DMS153 treated with DMSO at 0.1 percent for 48 hours (cell line): ENCODE measurements around the gene KCNK10.

ENCODE experiments used
- DNase-seq: peaks from one replicate; lab custom pipeline; 2025; ENCODE audit not compliant: unreplicated experiment; lab: John Stamatoyannopoulos, UW

KCNK10 gene

DNA sequence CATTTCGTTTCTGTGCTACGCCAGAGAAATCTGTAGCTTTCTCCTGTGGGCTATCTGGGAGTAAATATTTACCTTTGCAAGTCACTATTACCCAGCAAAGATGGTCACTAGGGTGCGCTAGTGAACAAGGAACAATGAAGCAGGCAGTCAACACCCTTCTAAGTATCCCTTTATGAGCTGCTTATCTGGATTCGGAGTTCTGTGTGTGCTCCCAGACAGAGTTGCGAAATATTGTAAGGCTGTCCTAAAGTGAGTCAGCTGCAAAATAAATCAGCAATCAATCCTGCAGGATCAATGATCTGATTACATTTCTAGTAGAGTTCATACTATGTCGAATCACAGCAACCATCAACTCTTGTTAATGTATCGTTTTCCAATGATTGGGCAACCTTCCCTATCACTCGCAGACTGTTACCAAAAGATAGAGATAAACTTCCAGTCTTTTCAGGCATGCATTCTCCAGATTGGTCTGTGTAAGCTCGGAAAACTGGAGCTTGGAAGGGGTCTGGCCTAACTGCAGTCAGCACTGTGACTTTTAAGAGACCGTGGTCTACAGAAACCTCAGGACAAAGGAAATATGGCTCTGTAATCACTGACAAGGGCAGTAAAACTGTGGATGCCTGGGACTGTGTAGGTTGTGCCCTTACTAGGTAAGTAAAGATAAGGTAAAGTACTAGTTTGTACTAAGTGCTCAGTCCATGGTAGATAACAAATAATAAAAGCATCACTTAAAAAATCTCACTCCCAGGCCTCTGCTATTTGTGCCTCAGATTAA, 133.5 kb downstream of the KCNK10 start:
- DNase-seq: peak; percentile 88

DNA sequence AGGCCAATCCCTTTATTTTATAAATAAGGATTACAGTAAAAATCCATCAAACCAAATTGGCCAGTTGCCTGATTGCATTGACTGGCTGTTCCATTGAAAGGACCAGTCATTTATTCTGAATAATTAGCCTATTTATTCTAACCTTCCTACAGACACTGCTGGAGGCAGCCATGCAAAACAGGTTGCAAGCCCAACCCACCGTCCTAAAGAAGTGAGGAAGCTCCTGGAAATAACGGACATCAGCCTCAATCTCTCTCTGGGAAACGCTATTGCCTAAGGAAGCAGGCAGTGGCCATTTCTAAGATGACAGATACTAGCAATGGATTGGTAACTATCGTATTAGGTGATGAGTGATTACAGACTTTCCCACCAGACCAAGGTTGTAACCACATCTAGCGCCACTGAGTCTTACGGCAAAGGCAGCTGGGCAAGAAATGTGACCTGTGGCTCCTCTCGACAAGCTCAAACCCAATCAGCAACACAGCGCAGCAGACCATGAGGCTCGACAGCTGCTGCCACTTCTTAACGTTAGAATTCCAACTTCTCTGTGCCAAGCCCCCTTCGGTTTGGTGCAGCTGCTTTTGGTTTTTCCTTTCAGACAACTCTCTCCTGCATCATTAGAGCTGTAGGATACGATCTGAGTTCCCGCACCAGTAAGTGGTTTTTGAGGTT, 134.2 kb downstream of the KCNK10 start:
- DNase-seq: no peak

DNA sequence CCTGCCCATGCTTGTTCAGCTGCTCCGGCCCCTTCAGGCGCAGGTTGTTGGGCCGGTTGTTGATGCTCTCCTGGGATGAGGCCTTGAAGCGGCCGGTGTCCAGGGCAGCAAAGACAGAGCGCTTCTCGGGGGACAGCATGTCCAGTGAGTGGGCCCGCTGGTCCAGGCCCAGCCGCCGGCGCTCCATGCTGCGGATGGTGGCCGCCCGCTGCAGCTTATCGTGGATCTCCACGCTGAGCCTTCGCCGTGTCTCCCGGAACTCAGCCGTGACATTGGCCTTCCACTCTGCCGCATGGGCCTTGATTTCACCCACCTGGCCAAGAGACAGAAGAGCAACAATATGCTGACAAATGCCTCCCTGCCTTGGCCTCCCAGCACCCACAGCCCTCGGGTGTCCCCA, 137.2 kb downstream of the KCNK10 start:
- no peak for DNase-seq

DNA sequence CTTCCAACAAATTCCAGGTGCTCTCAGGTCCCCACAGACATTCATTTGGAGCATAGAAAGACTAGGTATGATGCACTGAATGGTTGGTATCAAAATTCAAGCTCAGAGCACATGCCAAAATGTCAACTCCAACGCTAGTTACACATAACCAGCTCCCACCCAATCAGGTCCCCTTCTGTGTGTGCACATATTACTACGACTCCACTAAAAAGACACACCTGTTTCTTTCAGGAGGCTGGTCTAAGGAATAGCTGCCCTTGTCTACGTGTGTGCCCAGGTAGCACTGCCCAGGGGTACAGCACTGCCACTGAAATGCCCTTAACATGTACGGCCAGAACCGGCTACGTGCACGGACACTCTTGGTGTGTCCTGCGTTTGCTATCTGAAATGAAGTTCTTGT, 138.1 kb downstream of the KCNK10 start:
- no peak for DNase-seq

DNA sequence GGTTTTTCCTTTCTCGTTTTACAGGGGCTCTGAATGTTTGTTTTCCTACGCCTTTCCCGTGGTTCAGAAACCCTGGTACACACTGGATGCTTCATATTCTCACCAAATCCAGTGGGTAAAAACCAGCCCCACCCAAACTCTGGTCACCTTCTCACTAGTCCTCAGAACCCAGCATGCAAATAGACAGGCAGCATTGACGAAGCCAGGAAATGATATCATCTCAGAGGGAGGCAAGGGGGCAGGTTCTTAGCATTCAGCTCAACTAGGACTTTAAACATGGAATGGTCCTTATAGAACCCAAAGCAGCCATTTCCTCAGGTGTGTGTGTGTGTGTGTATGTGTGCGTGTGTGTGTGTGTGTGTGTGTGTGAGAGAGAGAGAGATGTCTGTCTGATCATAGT, 142.0 kb downstream of the KCNK10 start:
- DNase-seq: no peak

DNA sequence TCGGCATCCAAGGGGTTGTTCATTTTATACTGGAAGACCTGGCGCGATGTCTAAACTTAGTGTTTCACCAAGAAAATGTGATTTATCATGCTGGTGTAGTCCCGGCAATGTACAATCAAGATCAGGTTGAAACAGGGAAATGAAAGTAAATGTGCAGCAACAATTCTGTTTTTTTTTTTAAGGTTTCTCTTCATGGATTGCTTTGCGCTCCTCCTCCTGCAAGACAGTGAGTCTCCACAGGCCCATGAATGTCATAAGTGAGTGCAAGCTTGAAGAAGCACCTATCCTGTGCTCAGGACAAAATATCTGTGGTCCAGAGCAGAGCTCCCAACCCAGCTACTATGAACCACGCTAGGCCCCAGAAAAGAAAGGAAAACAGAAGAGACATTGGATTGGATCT, 143.4 kb downstream of the KCNK10 start:
- no peak for DNase-seq

DNA sequence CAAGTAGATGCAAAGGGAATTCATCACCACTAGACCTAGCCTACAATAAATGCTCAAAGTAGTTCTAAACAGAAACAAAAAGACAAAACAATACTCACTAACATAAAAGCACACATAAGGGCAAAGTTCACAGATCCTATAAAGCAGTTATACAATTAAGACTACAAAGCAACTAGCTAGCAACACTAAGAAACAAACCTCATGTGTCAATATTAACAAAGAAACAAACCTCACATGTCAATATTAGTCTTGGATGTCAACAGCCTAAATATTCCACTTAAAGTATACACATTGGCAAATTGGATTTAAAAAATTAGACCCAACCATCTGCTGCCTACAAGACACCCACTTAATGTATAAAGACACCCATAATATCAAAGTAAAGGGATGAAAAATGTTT, 152.7 kb downstream of the KCNK10 start:
- DNase-seq: no peak

DNA sequence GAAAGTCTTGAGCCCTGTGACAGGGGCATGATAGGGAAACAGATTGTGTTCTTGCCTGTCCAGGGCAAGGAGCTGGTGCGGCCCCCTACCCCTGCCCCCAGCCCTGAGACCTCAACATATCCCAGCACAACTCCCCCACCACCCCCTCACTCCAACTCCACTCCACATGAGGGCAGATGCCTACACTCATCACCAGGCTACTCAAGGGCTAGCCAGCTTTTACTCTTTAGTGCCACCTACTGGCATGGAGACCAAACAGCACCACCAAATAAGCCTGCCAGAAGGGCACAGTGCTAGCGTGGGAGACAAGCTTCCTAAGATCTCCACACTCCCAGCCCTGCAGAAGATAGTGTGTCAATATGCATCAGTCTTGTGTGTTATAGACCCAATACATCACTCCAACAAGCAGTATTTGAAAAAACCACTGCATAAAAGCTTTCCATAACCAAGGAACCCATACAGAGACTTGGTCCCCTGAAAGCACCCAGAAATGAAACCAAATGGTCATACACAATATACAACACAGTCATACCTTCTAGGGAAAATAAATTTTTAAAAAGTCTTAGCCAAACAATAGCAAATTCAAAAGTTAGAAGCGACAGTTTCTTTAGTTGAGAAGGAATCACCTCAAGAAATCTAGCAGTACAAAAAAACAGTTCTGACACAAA, 154.4 kb downstream of the KCNK10 start:
- no peak for DNase-seq

DNA sequence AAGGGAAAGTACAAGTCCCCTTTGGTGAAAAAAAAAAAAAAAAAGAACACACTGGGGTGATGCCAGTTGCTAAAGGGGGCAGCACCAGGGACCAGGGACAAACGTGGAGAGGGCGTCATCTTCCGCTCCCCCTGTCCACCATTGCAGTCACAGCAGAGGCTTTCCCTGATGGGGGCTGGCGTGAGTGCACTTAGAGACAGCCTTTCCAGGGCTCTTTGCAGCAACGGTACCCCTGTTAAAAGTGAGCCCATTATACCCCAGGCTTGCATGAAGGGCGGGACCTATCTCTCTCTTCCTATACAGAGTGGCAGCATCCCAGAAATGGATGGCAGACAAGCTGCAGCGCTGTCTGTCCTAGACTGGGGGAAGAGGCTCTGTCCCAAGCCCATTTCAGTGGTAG, 155.0 kb downstream of the KCNK10 start:
- no peak for DNase-seq

DNA sequence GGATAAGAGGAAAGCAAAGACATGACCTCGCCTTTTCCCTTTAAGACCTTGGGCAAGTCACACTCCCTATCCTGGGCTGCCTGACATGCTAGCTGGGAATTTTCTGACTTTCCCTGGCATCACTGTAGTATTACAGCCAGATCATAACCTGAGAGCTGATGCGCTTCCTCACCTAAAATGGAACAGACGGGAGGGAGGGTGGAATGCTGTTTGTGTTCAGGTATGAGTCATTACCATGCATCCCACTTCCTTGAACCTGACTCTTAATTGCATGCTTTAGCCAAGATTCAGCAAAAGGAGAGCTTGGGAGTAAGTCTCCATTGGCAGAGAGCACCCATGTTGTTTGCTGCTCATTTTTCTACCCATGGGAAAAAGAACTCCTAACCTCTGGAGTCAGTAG, 156.5 kb downstream of the KCNK10 start:
- no peak for DNase-seq

DNA sequence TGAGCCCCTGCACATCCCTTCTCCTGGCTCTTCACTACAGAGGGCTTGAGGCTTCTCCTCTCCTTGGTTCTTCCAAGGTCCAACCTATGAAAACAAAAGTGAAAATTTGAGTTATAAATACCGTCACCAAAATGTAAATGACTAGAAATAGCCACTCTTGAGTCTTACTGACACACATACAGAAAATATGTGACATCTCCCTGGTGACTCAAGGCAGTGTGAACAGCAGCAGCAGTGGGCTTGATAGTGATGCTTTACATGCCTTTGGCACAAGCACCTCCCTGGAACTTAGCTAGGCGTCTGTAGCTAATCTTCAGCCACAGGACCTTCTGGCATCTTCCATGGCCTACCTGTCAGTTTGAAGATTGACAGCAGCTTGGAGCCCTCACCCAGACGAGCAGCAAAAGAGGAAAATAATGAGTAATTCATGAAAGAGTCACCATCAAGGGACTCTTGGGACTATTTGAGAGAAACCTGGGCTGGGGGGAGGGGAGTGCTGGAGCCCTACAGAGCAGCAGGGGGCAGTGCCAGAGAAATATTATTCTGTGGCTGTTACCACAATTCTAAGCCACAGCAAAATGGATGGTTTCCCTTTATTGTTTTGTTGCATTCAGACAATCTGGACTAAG, 158.0 kb downstream of the KCNK10 start:
- DNase-seq: no peak

DNA sequence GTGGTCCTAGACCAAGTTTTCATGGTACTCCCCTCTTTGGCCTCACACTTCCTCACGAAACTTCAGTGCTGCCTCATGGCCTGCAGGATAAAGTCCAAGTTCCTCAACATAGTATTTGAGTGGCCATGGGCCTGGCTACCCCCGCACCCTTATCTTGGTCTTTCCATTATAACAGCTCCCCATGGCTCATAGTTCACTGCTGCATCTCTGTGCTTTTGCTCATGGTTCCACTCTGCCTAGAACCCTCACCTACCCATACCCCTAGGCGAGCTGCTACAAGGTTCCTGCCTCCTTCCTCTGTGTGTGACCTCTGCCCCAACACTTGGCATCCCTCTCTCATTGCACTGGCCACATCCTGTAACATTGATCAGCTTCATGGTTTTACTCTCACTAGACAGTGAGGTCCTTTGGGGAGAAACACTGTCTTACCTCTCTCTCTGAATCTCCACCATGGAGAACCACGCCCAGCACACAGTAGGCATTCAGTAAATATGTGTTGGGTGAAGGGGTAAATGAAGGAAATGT, 159.3 kb downstream of the KCNK10 start:
- no peak for DNase-seq

DNA sequence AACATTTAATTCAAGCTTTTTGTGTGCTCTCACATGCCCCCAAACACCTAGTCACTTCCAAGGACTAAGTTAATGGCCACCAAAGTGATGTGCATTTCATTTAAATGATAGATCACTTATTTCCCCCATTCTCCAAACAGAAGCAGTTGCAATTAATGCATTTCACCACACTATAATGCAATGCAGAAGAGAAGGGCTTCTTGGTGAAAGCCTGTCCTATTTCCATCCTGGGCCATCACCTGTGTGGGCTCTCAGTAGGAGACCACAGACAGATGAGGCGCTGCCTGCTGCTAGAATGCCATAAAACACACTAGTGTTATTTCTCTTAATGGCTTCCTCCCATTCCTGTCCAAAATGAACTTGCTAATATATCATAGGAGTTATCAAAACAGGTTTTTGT, 166.9 kb downstream of the KCNK10 start:
- no peak for DNase-seq

DNA sequence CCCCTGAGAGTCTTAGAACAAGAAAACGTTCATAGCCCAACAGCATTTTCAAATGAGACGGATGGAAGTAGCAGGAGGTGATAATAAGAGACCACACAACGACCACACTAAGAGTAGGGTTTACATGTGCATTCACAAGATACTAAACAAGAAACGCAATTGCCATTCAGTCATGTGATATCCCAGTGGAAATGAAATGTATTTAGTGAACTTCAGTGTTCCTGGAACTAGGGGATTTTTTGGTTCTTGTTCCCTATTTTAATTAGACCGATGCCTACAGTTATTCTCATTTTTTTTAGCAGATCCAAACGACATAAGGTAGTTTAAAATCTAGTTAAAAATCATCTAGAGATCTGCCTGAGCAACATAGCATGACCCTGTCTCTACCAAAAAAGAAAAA, 168.1 kb downstream of the KCNK10 start:
- no peak for DNase-seq

DNA sequence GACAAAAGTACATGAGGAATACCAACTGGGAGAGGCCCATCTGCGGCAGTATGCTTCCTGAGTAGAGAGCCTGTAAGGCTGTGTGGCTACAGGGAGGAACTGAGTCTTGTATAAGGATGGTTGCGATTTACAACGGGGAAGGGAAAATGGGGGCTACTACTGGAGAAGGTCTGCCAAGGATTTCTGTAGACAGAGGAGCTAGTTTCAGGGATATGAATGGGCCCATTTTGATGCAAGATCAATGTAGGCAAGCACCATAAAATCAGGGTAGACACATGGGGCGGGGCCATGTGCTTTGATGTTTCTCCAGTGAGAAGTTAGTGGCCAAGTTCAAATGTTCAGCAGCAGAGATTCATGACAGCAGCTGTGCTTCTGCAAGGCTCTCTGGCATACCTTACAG, 168.7 kb downstream of the KCNK10 start:
- no peak for DNase-seq

DNA sequence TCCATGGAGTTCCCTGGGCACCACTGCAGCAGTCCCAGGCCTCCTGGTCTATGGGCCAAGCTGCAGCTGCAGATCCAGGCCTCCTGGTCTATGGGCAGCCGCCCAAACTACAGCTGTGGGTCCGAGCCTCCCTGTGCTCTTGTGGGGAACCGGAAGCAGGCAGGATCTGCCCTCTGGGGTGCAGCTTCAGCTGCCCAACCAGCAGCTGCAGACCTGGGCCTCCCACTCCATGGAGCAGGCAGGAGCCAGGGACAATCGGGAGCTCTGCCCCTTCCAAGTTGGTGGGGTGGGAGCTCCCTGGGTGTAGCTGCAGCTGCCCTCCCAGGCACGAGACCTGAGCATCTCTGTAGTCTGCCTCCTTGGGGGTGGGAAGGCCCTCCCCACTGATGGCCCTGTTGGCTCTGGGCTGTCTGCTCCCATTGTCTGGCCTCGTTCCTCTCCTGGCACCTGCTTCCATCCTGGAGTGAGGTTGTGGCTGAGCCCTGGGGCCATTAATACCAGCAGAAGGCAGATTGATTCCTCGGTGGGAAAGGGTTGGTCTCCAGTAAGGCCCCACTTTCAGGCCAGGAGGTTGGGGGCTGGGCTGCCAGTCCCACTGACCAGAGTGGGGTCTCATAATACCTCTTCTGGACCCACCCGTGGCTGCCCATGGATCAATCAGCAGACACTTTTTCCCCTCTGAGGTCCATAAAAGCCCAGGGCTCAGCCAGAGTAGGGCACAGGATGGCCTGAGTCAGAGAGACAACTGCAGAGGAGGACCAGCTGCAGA, 176.0 kb downstream of the KCNK10 start:
- no peak for DNase-seq

DNA sequence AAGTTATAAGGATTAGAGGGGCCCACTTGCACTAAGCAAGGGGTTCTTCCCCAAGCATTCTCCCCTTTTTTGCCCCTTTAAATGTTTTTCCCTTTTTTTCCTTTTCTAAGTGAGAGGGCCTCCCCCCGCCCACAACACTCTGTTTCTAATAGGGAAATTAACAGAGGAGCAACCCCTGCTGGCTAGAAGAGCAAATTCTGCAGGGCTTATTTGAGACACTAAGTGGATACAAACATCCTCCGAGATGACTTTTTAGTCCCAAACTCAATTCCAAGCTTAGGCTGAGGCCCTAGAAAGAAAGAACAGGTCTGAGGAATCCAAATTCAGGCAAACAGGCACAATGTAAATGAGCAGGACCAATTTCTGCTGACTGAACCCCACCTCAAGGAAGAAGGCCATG, 179.3 kb downstream of the KCNK10 start:
- no peak for DNase-seq

DNA sequence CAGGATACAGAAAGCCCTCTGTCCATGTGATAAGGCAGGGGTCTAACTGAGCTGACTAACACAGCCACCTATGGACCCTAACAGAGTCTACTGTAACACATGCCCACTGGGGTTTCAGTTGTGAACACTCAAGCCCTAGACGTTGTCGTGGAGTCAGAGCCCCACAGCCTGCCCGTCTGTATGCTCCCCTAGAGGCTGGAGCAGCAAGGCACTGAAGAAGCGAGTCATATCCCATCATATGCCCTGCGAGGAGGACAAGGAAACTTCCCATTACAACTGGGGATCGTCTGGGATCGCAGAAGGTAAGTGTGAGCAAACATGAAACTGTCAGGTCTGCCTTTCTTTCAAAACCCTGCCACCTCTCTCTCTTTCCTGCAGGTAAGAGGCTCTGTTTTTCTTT, 180.1 kb downstream of the KCNK10 start:
- DNase-seq: no peak

DNA sequence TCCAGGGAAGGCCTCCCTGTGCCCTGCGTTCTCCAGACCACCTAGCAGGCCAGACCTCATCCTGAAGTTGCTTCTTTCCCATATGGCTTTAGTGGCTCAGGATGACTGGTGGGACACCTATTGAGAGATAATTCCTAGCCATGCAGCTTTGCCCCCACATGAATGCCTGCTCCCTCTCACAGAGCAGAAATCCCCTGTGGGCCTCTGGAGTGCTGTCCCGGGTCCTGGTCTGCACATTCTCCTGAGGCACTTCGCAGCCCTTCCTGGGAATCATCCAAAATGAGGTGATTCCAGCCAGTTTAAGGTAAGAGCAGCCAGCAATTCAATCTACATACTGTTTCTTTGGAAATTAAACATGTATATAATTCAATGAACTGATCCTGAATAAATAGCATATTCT, 182.2 kb downstream of the KCNK10 start:
- no peak for DNase-seq

DNA sequence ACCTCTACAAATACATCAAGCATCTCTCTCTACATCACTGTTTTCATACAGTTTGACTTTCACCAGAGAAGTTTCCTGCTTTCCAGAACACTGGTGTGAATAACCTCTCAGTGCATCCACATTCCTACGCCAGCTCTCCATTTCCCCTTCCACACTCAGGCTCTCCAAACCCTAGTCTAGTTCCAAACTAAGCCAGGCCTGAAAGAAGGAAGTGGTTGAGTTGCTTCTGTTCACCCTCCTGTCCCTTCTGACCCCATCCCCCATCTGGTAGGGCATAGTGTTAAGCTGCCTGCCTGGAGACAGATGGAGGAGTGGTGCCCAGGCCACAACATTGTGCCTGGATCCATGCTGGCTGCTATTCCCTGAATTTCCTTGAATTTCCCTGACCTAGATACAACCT, 185.7 kb downstream of the KCNK10 start:
- no peak for DNase-seq
